Measurements from ENCODE around the gene IL20.

IL20 gene

DNA sequence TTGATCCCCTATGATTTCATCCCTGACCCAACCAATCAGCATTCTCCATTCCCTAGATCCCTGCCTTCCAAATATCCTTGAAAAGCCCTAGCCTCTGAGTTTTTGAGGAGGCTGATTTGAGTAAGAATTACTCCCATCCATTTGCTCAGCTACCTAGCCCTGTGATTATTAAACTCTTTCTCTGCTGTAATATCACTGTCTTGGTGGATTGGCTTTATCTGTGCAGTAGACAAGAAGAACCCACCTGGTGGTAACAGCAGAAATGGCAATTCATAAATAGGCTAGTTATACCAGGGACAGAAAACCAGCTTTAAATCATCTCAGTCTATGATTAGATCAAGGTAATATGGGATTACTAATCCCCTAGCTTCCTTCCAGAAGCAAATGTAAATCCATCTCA, 13.0 kb downstream of the IL20 start:
- DNase-seq (ENCODE audit: low read depth in 3 of 3), result no peak

DNA sequence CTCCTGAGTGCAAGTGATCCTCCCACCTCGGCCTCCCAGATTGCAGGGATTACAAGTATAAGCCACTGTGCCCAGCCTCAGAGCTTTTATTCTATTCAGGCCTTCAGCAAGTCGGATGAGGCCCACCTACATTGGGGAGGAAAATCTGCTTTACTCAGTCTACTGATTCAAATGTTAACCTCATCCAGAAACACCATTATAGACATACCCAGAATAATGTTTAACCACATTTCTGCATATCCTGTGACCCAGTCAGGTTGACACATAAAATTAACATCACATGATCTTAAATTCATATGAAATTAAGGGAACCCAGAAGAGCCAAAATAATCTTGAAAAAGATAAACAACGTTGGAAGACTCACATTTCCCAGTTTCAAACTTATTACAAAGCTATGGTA, 14.9 kb downstream of the IL20 start:
- DNase-seq (ENCODE audit: low read depth in 3 of 3), result no peak

DNA sequence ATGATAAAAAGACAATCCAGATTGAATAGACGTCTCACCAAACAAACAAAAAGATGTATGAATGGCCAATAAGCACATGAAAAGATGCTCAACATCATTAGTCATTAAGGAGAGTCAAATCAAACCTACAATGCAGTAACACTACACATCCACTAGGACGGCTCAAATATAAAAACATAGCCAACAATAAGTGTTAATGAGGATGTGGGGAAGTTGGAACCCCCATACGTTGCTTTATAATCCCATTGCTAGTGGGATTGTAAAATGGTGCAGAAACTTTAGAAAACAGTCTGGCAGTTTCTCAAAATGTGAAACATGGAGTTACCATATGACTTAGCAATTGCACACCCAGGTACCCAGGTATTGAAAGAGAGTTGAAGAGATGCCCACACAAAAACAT, 17.1 kb downstream of the IL20 start:
- DNase-seq (ENCODE audit: low read depth in 3 of 3), result no peak

DNA sequence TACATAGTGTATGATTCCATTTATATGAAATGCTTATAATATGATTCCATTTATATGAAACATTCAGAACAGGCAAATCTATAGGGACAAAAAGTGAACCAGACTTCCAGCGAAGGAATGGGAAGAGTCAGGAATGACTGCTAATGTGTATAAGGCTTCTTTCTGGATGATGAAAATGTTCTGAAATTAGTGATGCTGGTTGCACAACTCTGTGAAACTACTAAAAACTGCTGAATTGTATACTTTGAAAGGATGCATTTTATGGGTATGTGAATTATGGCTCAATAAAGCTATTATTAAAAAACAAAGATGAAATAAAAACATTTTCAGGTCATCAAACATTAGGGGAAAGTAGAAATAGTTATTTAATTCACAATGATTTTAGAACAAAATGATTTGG, 17.7 kb downstream of the IL20 start:
- DNase-seq (ENCODE audit: low read depth in 3 of 3), result no peak

DNA sequence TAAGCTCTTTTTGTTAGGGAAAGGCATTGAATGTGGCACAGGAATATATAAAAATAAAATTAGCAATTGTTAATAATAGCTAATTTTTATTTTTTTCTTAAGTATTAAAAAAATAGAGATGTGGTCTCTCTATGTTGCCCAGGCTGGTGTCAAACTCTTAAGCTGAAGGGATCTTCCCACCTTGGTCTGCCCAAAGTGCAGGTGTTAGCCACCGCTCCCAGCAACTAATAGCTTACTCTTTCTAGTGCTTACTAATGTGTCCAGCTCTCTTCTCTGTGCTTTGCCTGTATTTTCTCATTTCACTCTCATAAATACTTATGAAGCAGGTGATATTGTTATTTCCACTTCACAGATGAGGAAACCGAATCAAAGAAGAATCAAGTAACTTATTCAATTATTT, 18.5 kb downstream of the IL20 start:
- no peak for DNase-seq (ENCODE audit: low read depth in 3 of 3)

DNA sequence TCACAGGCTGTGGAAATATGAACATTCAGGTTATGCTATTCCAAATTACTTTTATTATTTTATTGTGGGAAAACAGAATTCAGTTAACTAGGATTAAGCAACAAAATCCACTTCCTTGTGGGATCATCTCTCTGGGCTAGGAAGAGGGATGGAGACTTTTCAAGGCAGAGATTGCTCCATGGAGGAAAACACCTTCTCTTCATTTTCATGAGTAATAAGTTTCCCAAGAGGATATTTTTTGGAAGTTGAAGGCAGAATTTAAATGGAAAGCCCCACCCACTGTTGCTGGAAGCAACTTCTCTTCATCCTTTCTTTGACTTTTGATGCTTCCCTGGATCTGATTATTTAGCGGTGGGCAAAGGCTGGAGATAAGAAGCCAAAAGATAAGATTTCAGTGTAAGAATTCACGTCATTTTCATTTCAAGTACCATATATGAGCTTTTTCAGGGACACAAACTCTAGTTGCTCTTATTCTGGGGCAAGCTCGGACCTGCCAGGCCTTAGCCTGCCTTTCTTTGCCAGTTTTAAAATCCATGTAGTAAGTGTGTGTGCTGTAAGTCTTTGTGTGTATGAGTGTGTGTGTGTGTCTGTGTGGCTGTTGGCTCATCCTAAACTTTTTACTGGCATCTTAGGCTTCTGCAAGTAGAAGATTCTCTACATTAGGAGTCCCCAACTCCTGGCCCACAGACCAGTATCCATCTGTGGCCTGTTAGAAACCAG, 20.1 kb downstream of the IL20 start:
- no peak for DNase-seq (ENCODE audit: low read depth in 3 of 3)

DNA sequence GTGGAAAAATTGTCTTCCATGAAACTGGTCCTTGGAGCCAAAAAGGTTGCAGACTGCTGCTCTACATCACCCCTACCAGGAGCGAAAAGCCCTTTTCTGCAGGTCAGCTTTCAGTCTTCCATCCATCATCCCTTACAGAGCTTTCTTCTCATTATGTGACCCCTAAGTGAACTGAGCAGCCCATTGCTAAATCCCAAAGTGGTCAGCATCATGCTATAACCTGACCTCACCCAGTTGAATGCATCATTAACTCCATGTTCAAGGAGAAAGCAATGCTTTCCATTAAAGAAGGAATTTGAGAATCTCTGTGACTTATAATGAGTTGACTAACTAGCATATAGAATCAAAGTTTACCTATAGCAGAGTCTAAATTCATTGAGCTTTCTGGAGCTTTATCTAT, 21.4 kb downstream of the IL20 start:
- DNase-seq (ENCODE audit: low read depth in 3 of 3), result no peak

DNA sequence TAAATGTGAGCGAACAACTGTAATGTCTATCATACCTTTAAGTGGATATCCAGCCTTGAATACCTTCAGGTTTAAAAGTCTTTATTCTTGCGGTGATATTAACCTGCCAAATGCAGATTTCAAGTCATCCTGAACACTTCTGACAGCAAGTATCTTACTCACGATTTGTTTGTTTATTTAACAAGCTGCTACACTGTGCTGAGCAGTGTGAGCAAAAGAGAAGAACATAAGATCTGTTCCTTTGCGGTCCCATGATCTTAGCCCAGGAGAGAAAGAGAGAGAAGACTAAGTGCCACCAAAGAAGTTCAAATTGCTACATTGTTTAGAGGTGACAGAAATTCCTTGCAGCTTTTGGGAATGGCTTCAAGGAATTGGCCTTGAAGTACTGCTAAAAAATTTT, 22.3 kb downstream of the IL20 start:
- DNase-seq (ENCODE audit: low read depth in 3 of 3), result no peak

DNA sequence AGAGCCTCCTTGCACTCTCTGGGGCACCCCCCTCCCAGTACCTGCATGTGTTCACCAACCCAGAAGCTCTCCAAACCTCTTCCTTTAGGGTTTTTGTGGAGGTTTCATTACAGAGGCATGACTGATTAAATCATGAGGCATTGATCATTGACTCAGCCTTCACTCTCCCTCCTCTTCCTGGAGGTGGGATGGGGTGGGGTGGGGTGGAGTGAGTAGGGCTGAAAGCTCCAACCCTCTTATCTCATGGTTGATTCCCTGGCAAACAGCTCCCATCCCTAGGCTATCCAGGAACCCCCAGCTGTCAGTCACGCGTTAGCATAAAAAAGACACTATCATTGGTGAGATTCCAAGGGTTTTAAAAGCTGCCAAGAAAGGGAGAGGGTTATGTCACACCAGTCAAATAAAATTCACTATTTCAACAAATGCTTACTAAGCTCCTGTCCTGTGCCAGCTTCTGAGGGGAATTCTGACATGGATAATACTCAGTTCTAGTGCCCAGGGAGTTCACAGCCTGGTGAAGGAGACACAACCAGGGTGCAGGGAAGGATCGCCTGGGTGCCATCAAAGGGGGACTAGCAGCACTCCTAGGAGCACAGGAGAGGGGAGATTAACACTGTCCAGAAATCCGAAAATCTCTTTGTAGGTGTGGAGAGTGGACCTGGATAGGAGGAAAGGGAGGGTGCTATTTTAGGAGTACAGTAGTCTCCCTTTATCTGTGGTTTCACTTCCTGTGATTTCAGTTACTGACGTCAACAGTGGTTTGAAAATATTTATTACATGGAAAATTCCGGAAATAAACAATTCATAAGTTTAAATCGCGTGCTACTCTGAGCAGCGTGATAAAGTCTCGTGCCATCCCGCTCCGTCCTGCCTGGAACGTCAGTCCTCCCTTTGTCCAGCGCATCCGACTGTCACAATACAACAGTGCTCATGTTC, 25.0 kb downstream of the IL20 start:
- no peak for DNase-seq (ENCODE audit: low read depth in 3 of 3)

DNA sequence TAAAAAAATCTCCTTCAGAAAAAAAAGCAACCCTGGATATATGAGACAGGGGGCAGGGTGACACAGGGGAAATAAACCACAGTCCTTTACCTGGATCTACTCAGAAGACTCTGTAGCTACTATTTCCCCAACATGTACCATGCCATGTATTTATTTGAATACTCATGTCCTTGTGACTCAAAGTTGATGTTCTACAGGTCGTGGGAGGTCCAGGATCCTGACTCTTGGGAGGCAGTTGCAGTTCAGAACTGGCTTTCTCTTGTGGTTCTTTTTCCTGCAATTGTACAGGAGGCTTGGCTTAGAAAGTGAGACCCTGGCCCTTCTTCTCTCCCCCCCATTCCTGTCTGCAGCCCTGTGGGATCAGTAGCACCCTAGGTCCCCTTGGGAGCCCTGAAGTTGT, 26.0 kb downstream of the IL20 start:
- no peak for DNase-seq (ENCODE audit: low read depth in 3 of 3)

DNA sequence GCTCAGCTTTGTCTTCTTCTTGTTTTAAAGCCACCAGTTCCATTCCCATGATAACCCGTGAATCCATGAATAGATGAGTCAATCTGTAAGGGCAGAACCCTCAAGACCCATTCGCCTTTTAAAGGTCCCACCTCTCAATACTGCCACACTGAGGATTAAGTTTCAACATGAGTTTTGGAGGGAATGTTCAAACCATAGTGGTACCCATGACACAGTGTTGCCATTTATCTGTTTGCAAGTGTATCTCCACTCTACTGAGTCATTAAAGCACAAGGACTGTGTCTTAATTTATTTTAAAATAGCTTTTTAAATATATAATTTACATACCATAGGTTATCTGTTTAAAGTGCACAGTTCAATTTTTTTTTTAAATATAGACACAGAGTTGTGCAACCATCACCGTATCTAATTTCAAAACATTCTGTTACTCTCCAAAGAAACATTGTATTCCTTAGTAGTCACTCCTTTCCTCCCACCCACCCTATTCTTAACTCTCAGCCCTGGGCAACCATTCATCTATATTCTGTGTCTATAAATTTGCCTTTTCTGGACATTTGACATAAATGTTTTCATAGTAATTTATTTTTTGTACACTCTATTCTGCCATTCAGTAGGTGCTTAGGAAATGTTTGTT, 27.0 kb downstream of the IL20 start:
- DNase-seq (ENCODE audit: low read depth in 3 of 3), result no peak

DNA sequence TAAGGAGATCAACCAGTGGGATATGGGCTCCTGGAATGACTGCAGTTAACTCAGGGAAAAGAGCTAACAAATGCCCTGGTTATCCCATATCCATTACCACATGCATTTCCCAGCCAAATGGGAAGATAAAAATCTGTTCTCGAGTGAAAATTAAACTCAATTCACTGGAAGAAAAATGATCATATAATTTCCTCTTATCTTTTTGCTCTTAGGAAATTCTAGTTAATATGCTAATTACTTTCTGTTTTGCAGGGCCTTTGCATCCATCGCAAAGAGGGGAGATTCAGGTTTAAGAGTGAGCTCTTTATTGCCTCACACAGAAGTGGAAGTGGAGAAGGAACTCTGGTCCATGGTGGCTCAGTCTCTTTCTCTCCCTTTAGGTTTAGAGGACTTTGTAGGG, 28.0 kb downstream of the IL20 start:
- DNase-seq (ENCODE audit: low read depth in 3 of 3), result no peak

DNA sequence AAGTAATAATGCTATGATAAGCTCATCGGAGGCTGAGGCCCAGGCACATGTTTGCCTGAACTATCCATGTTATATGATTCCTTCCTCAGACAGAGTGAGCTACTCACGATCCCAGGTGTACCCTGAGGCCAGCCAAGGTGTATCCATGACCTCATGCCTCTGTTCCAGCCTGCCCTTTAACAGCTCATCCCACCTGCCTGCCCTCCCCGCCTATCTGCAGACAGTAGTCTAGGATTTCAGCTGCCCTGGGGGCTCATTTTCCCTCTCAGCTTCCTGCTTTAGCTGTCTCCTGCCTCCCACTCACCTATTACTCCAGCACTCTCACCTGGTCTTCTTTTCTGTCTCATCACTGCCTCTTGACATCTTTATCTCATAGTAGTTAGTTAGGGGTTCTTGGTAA, 29.9 kb downstream of the IL20 start:
- DNase-seq (ENCODE audit: low read depth in 3 of 3), result no peak

DNA sequence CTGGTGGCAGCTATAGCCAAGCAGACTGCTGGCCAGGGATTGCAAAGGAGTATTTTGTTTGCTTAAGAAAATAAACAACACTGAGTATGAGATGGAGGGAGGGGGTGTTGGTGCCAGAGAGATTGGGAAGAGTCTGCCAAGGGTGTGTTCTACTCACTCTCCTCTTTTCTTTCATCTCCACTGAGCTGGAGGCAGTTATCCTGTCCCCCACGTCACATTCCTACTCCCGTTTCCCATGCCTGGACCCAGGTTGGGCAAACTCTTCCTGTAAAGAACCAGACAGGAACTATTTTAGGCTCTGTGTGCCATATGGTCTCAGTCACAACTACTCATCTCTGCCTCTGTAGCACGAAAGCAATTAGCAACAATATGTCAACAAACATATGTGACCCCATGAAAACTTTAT, 30.4 kb downstream of the IL20 start:
- DNase-seq (ENCODE audit: low read depth in 3 of 3), result no peak

DNA sequence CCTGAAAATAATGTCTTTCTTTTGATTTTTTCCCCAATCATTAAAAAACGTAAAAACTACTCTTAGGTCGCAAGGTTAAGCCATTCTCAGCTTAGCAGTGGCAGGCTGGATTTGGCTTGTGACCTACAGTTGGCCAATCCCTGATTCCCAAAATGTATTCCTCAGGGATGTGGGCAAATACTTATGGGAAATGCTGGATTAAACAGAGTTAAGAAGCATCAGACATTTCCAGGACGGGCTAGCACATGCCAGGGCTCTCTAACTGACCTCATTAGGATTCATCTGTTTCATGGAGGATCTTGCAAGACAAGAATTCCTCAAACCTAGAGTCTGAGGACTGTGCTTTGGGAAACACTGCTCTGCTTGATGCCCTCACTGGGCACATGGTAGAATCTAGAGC, 30.8 kb downstream of the IL20 start:
- DNase-seq (ENCODE audit: low read depth in 3 of 3), result no peak

DNA sequence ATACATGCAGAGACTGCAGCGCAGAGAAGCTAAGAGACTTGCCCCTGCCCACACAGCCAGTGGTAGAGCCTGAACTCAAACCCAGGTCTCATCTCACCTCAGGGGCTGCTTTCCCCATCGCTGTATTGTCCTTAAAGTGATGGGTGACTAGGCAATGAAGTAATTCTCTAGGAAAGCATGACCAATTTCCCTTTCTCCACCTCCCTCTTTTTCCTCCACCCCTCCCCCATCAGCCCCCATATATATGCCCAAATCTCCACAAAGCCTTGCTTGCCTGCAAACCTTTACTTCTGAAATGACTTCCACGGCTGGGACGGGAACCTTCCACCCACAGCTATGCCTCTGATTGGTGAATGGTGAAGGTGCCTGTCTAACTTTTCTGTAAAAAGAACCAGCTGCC, 31.8 kb downstream of the IL20 start, which contains the start of gene IL24:
Gene IL24 (plus strand): TSS at position 269 of the 400 bp plus-strand sequence. CDS start 390 bp downstream, outside the sequence.
- DNase-seq (ENCODE audit: low read depth in 3 of 3), result no peak

DNA sequence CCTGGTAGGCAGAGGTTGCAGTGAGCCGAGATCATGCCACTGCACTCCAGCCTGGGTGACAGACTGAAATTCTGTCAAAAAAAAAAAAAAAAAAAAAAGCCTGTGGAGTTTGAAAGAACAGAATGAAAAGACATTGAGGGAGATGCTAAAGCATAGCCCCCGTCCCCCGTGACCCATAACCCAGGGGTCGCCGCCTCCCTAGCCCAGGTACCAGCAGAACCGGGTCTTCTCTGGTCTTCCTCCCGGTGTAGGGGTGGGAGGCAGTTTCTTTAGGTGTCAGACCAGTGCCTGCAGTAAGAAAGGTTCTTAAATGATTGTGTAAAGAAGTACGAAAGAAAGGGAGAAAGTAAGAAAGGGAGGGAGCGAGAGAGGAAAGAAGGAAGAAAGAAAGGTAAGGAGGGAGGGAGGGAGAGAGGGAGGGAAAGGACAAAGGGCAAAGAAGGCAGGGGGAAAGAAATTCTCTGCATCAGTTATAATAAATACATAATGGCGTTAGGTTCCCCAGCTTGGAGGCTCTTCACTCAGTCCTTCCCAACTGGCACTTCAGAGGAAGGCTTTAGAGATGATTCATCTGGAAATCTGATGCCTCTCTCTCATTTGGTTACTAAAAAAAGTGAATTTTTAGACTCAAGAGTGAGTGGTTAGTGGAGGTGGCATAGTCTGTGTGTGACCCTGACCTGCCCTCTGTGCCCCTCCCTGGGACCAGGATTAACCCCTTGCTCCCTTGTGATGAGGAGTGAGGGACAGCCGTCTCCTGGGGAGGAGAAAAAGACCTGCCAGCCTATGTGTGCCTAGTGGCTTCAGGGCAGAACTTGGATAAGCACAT, 32.9 kb downstream of the IL20 start:
- DNase-seq (ENCODE audit: low read depth in 3 of 3), result no peak

DNA sequence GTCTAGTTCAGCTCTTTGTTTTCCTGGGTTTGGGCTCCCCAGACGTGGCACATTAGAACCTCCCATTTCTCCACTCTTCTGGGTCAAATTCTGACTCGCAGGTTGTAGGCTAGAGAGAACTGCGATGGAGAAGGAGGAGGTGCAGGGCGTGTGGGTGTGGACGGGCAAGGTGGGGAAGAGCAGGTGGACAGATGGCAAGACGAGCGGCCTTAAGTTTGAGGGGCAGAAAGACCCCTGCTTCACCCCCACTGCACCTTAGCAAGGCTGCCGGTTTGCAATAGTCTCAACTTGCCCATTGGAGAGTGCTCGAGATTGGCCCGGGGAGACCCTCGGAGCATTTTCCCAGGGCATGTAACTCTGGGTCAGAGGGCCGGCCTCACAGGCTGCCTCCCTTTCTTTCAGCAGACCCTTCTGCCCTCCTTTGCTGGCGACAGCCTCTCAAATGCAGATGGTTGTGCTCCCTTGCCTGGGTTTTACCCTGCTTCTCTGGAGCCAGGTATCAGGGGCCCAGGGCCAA, 33.5 kb downstream of the IL20 start:
- no peak for DNase-seq (ENCODE audit: low read depth in 3 of 3)

DNA sequence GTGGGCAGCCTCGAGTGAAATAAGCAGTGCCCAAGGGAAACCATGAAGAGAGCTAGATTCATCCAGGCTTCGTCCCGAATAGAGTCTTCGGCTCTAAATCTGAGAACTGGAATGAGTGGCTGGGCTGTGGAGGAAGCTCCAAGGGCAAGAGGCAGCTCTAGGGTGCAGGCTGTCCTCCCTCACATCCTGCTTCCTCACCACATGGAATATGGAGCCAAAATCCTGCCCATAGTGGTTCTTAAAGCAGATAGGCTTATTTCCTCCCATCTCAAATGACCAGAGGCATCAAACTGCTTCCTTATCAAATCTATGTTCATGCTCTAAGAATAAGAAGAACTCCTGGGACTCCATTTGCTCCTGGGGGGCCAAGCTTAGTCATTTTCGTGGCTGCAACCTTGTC, 34.3 kb downstream of the IL20 start:
- DNase-seq (ENCODE audit: low read depth in 3 of 3), result no peak

DNA sequence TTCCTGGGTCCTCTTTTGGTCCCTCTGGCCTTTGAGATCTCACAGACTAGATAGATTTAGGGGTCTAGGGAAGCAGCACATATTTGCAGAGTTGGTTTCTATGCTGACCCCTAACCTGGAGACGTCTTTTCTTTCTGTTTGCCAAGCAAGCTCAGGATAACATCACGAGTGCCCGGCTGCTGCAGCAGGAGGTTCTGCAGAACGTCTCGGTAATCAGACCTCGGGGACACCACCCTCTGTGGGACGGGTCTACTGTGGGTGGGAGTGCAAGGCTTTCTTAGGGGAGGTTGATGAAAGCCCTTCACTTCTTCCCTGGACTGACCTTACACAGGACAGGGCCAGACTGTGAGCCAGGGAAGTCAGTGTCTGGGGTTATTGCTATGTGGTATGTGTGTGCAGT, 34.7 kb downstream of the IL20 start:
- no peak for DNase-seq (ENCODE audit: low read depth in 3 of 3)

DNA sequence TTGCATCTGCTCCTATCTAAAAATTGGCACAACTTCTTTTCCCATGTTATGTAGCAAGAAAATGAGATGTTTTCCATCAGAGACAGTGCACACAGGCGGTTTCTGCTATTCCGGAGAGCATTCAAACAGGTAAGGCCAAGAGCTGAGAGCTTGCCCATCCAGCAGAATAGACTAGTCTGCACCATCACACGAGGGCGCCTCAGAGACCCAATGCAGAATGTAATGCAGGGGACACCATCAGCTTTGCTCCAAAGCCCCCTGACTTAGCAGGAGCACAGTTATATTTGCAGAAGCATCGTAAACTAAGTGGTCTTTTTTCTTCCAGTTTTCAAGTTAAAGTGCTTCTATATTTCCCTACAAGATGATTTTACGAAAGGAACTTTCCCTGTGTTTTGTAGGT, 36.5 kb downstream of the IL20 start:
- DNase-seq (ENCODE audit: low read depth in 3 of 3), result no peak

DNA sequence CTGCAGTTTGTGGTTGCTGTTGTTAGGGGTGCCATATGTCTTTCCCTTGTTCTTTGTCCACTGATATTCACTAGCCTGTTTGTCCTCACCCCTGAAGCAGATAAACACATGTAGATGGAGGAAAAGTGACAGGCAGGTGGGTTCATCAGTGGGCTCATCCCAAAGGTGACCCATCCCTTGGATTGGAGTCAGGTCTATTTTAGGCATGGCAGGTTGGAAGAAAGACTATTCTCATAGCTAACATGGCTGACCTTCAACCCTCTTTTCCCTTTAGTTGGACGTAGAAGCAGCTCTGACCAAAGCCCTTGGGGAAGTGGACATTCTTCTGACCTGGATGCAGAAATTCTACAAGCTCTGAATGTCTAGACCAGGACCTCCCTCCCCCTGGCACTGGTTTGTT, 37.3 kb downstream of the IL20 start:
- DNase-seq (ENCODE audit: low read depth in 3 of 3), result no peak

Data from stimulated activated CD4-positive, alpha-beta T cell treated with anti-CD3 and anti-CD28 coated beads, TNF-alpha, amount 100 ng/mL, for 4 hours (primary cell).